ENCODE data around the gene ADCK1. TPM values are rescaled to one million over a fixed set of nuclear protein-coding genes. Genes with fewer than 3 reads are reported as not detected.
"Not testable (repeated sequence)": the region's sequence is repeated elsewhere in the genome, so short reads cannot be mapped to it uniquely, and the experiment has no call there.

The ADCK1 gene, protein sequence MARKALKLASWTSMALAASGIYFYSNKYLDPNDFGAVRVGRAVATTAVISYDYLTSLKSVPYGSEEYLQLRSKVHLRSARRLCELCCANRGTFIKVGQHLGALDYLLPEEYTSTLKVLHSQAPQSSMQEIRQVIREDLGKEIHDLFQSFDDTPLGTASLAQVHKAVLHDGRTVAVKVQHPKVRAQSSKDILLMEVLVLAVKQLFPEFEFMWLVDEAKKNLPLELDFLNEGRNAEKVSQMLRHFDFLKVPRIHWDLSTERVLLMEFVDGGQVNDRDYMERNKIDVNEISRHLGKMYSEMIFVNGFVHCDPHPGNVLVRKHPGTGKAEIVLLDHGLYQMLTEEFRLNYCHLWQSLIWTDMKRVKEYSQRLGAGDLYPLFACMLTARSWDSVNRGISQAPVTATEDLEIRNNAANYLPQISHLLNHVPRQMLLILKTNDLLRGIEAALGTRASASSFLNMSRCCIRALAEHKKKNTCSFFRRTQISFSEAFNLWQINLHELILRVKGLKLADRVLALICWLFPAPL
- total RNA-seq = 1 to 10 TPM; 3.0 to 4.8 TPM

DNA sequence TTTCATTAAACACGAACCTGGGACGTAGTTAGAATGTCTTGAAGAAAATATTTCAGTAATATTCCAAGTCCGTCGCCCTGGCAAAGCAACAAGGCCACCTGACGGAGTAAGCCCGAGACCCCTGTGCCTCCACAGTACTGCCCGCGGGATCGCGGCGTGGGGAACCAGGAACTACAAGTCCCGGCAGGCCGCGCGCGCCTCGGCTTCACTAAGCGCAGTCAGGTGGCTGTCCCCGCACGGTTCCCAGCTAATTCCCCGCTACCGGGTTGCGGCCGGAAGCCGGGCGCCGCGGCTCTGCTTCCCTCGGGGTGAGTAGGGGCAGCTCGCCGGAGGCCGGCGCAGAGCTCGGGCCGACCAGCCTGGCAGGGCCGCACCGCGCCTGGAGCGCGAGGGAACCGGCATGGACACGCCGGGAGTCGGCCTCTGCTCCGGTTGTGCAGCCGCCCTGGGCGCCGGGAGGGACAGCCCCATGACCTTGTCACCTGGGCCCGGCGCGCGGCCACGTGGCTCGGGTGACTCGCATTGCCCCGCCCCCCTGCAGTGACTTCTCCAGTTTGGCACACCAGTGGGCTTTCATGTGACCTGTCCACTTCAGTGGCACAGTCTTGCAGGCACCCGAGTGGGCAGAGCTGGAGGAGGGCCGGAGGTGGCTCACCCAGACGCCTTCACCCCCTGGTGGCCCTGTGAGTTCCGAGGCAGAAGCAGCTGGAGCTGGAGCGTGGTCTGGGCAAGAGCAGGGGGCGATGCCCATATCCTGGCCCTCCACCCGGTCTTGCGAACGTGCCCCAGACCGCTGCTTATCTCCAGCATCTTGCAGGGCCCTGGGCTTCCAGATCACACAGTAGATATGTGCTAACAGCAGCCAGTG is at the start of gene ADCK1:
Gene ADCK1, plus strand, starts transcription at position 247 of the 868 bp plus-strand sequence. CDS start 18,870 bp downstream, outside the sequence.
- peak; percentile 87 for DNase-seq (ENCODE audit: low spot score)
- H3K27me3 Mint-ChIP-seq = no peaks in the 10 kb centered on the region
- H3K36me3 Mint-ChIP-seq = no peaks in the 10 kb centered on the region
- H3K27ac Mint-ChIP-seq = peak within 1 kb of the TSS; percentile 72 to 86
- peaks cover 3 to 4% of the 10 kb centered on the region in 2 donors for H3K4me1 Mint-ChIP-seq (ENCODE audit: low read depth in 2 of 2)
- no peaks in the 10 kb centered on the region for H3K9me3 Mint-ChIP-seq
- ATAC-seq = peak; percentile 94 to 95
- peak within 1 kb of the TSS; percentile 87 for H3K4me3 Mint-ChIP-seq

DNA sequence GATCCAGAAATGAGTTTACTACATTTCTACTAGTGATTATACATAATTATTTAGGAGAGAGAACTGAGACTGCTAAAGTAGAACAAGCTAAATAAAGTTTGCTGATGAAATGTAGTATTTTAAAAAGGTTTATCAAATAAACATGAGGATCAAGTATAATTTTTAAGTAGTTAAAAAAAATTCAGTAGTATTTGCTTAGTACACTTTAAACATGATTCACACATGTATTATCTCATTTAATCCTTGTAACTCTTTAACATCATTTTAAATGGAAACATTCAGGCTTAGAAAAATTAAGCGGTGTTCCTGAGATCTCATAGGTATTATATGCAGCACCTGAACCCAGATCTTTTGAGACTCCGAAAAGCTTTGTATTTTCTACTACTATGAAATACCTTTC is 47.6 kb upstream of the ADCK1 start:
- no peak overlapping the region for H3K27ac Mint-ChIP-seq
- H3K9me3 Mint-ChIP-seq = no peaks in the 10 kb centered on the region
- no peak for DNase-seq (ENCODE audit: low spot score)
- peaks cover 25% of the 10 kb centered on the region for H3K36me3 Mint-ChIP-seq
- H3K4me3 Mint-ChIP-seq = no peak overlapping the region
- ATAC-seq = no peak
- no peaks in the 10 kb centered on the region for H3K27me3 Mint-ChIP-seq
- H3K4me1 Mint-ChIP-seq (ENCODE audit: low read depth in 2 of 2) = peaks cover 12 to 14% of the 10 kb centered on the region in 2 donors

DNA sequence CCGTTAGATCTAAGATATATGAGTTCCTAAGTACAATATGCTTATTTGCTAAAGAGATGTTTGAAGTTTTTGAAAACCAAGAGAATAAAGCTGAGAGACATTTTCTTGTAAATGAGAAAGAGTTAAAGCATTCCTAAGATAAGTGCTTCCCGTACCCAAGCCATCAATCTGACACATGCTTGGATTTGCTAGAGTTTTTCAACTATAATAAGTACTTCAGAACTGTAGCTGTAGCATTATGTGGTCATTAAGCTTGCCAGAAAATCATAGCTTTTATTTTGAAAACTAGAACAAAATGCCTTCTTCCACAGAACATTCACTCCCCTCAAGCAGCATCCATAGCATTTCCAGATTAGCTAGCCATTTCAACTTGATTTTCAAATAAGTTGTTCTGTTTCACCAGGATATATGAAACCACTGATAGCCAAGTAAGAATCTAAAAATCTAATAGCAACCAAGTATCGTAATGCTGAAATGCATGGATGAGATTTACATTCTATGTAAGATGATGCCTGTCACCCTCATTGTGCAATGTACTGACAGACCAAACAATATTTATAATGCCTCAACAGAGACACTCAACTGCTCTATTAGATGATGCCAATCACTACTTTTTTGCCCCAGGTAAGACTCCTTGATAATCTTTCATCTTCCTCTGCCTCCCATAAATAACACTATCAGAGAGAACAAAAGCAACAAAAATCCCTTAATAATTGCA is 47.0 kb upstream of the ADCK1 start:
- H3K9me3 Mint-ChIP-seq = no peaks in the 10 kb centered on the region
- peaks cover 31% of the 10 kb centered on the region for H3K36me3 Mint-ChIP-seq
- ATAC-seq = no peak
- no peaks in the 10 kb centered on the region for H3K27me3 Mint-ChIP-seq
- H3K4me3 Mint-ChIP-seq = peak overlapping the region; percentile 30
- peaks cover 19 to 20% of the 10 kb centered on the region in 2 donors for H3K4me1 Mint-ChIP-seq (ENCODE audit: low read depth in 2 of 2)
- no peak for DNase-seq (ENCODE audit: low spot score)
- no peak overlapping the region for H3K27ac Mint-ChIP-seq

DNA sequence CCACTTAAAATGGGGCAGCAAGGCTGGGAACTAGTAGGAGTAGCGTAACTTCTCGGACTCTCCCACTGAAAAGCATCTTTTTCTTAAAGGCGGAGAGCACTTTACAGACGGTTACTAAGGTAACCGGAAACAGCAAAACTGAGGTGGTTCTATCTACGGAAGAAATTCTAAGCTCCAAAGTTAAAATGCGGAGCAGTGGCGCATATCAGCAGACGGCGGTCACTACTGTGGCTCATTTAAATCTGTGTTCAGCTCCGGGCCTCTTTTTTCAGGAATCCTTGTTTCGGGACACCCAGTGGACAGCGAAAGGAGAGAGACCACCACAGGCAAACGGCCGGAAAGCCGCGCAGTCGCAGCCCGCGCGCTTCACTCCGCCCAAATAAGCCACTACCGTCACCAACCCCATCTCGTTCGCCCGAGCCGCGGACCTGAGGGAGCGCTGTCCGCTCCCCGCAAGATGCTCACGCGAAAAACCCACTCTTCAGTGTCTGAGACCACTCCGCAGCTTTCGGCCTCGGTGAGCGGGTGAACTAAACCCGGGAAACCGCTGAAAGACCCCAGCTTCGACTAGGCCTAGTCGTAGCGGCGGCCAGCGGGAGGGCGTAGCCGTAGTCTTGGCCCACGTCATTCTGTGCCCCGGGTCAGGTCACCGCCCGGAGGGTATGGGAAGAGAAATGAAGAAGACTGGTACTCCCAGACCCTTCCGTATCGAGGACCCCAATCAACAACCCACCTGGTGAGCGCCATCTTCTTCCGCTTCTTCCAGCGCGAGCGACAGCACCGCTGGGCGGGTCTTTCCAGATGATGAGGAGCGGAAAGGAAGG is 39.3 kb upstream of the ADCK1 start, which contains the start of gene SNW1:
Gene SNW1, minus strand, starts transcription at position 776 of the 824 bp plus-strand sequence. Its CDS starts 29 bp downstream, at position 747.
- peak within 1 kb of the TSS; percentile 97 for H3K4me3 Mint-ChIP-seq
- DNase-seq (ENCODE audit: low spot score) = peak; percentile 94
- peaks cover 18% of the 10 kb centered on the region for H3K36me3 Mint-ChIP-seq
- H3K4me1 Mint-ChIP-seq (ENCODE audit: low read depth in 2 of 2) = peaks cover 27% of the 10 kb centered on the region in 2 donors
- H3K27ac Mint-ChIP-seq = peak within 1 kb of the TSS; percentile 97 to 98
- no peaks in the 10 kb centered on the region for H3K27me3 Mint-ChIP-seq
- H3K9me3 Mint-ChIP-seq = no peaks in the 10 kb centered on the region
- ATAC-seq = peak; percentile 95 to 97

DNA sequence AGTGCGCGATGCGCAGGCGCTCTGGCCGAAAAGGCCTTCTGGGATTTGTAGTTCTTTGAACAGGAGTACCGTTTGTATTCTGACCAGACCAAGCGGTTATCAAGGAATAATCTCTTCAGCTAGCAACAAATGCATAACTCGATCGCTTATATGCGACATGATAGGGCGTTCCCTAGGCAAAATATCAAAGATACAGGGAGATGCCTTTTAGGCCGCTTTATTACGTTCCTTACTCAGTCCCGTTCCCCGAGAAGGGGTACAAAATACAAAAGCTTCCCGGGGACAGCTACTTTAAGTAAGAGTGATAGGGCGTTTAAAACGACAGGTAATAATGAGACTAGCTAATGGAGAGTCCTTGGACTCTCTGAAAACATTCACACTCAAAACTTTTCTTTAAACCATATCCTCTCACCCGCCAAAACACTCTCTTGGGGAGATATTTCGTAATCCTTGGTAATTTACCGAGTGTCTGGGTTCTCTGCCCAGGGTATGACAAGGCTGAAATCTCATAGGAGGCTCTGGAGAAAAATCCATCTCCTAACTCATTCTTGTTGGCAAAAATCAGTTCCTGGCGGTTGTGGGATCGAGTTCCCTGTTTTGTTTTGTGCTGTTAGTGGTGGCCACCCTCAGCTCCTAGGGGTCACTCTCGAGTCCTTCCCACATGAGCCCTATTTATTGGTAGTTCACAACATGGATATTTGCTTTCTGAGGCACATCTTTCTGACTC is 38.5 kb upstream of the ADCK1 start:
- peak overlapping the region; percentile 97 to 98 for H3K27ac Mint-ChIP-seq
- H3K4me3 Mint-ChIP-seq = peak overlapping the region; percentile 97
- DNase-seq (ENCODE audit: low spot score) (no peak), ATAC-seq (peak; percentile 52 to 62)
- H3K36me3 Mint-ChIP-seq = peaks cover 18% of the 10 kb centered on the region
- H3K27me3 Mint-ChIP-seq = no peaks in the 10 kb centered on the region
- peaks cover 27% of the 10 kb centered on the region in 2 donors for H3K4me1 Mint-ChIP-seq (ENCODE audit: low read depth in 2 of 2)
- H3K9me3 Mint-ChIP-seq = no peaks in the 10 kb centered on the region

DNA sequence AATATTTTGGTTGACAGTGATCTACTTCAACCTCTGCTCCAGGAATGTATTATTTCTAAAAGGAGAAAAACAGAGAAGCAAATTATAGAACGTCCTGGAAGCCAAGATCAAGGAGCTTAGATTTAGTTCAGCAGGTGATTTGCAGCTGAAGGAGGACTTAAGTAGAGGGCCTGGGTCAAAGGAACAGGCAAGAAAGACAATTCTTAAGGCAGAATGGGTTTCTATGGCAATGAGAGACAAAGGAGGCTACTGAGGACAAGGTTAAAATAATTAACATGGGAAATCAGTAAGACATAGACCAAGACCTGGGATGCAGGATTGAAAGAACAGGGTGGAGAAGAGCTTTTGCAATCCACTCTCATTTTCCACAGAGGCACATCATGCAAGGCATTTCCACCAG is 36.6 kb upstream of the ADCK1 start:
- no peak for DNase-seq (ENCODE audit: low spot score)
- no peak overlapping the region for H3K27ac Mint-ChIP-seq
- H3K4me1 Mint-ChIP-seq (ENCODE audit: low read depth in 2 of 2) = peaks cover 17 to 20% of the 10 kb centered on the region in 2 donors
- H3K9me3 Mint-ChIP-seq = no peaks in the 10 kb centered on the region
- peaks cover 11% of the 10 kb centered on the region for H3K36me3 Mint-ChIP-seq
- no peak overlapping the region for H3K4me3 Mint-ChIP-seq
- no peaks in the 10 kb centered on the region for H3K27me3 Mint-ChIP-seq
- no peak for ATAC-seq

DNA sequence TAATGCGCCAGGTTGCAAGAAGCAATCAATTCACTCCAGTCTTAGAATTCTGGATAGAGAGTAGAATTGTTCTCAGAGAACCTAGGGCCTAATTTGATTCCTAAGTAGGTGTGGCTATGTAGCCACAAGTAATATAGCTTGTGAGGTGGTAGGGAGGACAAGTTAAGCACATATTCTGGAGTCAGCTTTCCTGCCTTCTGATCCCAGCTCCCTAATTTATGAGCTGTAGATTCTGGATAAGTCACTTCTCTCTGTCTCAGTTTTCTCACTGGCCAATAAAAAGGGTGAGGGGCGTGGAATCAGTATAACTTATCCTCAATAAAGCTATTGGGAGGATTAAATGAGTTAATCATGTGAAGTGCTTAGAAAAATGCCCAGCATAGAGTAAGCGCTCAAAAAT is 35.9 kb upstream of the ADCK1 start:
- peaks cover 10 to 13% of the 10 kb centered on the region in 2 donors for H3K4me1 Mint-ChIP-seq (ENCODE audit: low read depth in 2 of 2)
- H3K4me3 Mint-ChIP-seq = no peak overlapping the region
- no peaks in the 10 kb centered on the region for H3K9me3 Mint-ChIP-seq
- no peak for ATAC-seq
- peaks cover 4% of the 10 kb centered on the region for H3K36me3 Mint-ChIP-seq
- H3K27ac Mint-ChIP-seq = no peak overlapping the region
- DNase-seq (ENCODE audit: low spot score) = no peak
- H3K27me3 Mint-ChIP-seq = no peaks in the 10 kb centered on the region

DNA sequence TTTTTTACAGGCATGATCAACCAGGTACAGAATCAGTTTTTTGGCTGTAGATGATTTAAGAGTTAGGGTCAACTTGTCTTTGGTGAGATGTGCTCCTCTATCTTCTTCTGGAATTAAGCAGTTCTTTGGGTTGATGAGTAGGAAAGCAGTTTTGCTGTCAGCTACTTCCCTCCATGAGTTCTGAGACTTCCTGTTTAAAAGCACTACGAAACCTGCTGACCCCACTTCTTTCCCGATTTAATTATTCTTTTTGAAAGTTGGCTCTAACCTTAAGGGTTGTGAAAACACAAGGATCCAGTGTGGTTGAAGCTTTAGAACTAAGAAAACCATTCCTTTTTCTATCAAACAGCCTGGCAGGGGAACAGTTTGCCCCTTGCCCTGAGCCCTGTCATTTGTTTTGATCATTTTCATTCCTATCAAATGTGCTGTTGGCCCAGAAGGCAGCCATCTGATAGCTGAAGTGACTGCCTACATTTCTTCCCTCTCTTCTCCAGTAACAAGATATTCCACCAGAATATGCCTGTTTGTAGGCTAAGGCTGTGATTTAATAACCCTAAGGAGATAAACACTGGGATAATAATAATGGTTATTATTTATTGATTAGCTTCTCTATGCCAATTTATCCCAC is 31.4 kb upstream of the ADCK1 start:
- H3K27ac Mint-ChIP-seq; H3K4me1 Mint-ChIP-seq (ENCODE audit: low read depth in 2 of 2); H3K36me3 Mint-ChIP-seq; ATAC-seq; DNase-seq (ENCODE audit: low spot score); H3K4me3 Mint-ChIP-seq; H3K27me3 Mint-ChIP-seq; H3K9me3 Mint-ChIP-seq: not testable (repeated sequence)

DNA sequence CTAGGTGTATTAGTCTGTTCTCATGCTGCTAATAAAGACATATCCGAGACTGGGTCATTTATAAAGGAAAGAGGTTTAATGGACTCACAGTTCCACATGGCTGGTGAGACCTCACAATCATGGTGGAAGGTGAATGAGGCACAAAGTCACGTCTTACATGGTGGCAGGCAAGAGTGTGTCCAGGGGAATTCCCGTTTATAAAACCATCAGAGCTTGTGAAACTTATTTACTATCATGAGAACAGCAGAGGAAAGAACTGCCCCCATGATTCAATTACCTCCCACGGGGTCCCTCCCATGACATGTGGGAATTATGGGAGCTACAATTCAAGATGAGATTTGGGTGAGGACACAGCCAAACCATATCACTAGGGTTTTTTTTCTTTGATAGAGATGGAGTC is 25.9 kb upstream of the ADCK1 start:
- H3K4me1 Mint-ChIP-seq (ENCODE audit: low read depth in 2 of 2); ATAC-seq; H3K27me3 Mint-ChIP-seq; H3K9me3 Mint-ChIP-seq; H3K27ac Mint-ChIP-seq; H3K4me3 Mint-ChIP-seq; DNase-seq (ENCODE audit: low spot score); H3K36me3 Mint-ChIP-seq: not testable (repeated sequence)

DNA sequence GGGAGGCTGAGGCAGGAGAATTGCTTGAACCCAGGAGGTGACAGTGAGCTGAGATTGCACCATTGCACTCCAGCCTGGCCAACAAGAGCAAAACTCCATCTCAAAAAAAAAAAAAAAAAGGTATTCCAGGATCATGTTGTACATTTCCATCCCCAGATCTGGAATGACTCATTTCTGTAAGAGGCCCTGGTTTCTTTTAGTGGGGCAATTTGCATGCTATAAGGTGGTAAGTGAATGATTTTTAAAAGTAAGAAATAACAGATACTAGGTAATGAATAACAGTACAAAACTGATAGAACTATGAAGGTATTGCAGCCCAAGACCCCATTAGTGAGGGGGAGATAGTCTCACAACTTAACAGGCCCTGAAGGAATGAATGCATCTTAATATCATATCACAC is 17.7 kb upstream of the ADCK1 start:
- no peak overlapping the region for H3K27ac Mint-ChIP-seq
- ATAC-seq (no peak), DNase-seq (ENCODE audit: low spot score) (no peak)
- no peaks in the 10 kb centered on the region for H3K4me1 Mint-ChIP-seq (ENCODE audit: low read depth in 2 of 2)
- no peak overlapping the region for H3K4me3 Mint-ChIP-seq
- H3K36me3 Mint-ChIP-seq = no peaks in the 10 kb centered on the region
- no peaks in the 10 kb centered on the region for H3K27me3 Mint-ChIP-seq
- no peaks in the 10 kb centered on the region for H3K9me3 Mint-ChIP-seq

DNA sequence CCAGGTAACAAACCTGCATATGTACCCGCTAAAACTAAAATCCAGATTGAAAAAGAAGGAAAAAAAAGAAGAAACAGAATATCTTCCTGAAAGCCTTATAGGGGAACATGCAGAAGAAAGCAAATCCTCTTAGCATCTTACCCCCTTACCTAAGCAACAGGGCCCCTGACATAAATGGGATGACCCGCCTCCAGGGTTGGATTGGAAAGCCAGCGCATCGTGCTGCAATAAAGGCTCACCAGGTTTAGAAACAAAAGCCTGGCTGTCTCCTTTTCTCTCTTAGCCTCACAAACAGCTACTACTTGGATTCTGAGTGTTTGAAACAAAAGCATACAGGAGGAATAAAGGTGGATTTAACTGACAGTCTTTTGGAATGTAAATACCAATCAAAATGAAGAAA is 13.8 kb upstream of the ADCK1 start:
- no peak overlapping the region for H3K4me3 Mint-ChIP-seq
- H3K36me3 Mint-ChIP-seq = no peaks in the 10 kb centered on the region
- H3K4me1 Mint-ChIP-seq (ENCODE audit: low read depth in 2 of 2) = no peaks in the 10 kb centered on the region
- ATAC-seq = no peak
- peaks cover 7 to 9% of the 10 kb centered on the region in 2 donors for H3K27me3 Mint-ChIP-seq
- no peaks in the 10 kb centered on the region for H3K9me3 Mint-ChIP-seq
- DNase-seq (ENCODE audit: low spot score) = no peak
- H3K27ac Mint-ChIP-seq = no peak overlapping the region
